ENCODE data around the gene SERINC2. TPM values are rescaled to one million over a fixed set of nuclear protein-coding genes. Genes with fewer than 3 reads are reported as not detected.

SERINC2 gene
- total RNA-seq, 1 experiment from 2014 or later = 14.1 TPM

DNA sequence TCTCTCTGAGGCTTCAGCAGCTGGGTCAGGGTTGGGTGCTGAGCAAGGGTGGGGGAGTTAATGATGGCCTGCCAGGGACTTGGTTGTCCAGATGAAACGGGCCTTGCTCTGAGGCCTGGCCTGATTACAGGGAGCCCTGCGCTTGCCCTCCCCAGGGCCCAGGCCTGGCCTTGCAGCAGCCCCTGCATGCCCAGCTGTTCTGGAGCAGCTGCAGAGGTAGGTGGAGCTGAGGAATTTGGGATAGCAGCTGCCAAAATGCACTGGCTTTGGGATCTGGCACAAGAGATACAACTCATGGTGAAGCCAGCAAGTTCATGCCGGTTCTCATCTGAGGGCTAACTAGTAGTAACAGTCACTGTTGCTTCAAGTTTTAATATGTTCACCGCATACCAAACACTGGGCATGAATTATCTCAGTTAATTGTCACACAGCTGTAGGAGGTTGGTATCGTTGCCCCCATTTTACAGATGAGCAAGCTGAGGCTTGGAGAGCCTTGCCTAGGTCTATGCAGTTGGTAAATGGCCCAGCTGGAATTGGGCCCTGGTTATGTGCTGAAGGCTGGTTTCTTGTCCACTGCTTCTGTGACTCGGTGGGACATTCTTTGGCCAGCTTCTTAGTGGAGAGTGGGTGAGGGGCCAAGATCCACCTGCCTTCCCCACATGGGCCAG is 7.3 kb upstream of the SERINC2 start:
- H2AFZ ChIP-seq (ENCODE audit: low read length) = no peak overlapping the region
- H3K9ac ChIP-seq (ENCODE audit: extremely low read depth, insufficient read length, low read length) = no peak overlapping the region
- H2BK20ac ChIP-seq (ENCODE audit: low read depth, low read length, poor library complexity, severe bottlenecking) = no peak overlapping the region
- H3T11ph ChIP-seq (ENCODE audit: low read length) = no peak overlapping the region
- H3K4me1 ChIP-seq (ENCODE audit: insufficient read depth, low read length) = no peaks in the 10 kb centered on the region
- H4K20me1 ChIP-seq (ENCODE audit: control insufficient read depth, insufficient read depth, insufficient read length) = no peaks in the 10 kb centered on the region
- no peak overlapping the region for H2BK15ac ChIP-seq (ENCODE audit: low read depth, low read length)
- no peak overlapping the region for H2BK12ac ChIP-seq (ENCODE audit: insufficient read length, low read depth, low read length)
- no peaks in the 10 kb centered on the region for H3K23me2 ChIP-seq (ENCODE audit: insufficient read length, low read depth, low read length, poor library complexity, severe bottlenecking)
- no peak overlapping the region for H2AK5ac ChIP-seq (ENCODE audit: insufficient read length, low read length)
- TF ChIP-seq CTCF (conservative IDR thresholded peaks at IDR 0.05) = no peak
- no peak overlapping the region for H4K8ac ChIP-seq (replicated peaks; ENCODE audit: insufficient read length, low read depth, low read length)
- no peak overlapping the region for H3K56ac ChIP-seq (ENCODE audit: insufficient read length, low read depth, low read length)
- H3K14ac ChIP-seq (ENCODE audit: insufficient read depth, low read length) = no peak overlapping the region
- peaks cover 3 to 6% of the 10 kb centered on the region in 2 experiments; a peak in 1 of 4 replicates for H3K4me1 Mint-ChIP-seq
- no peaks in the 10 kb centered on the region for H3K36me3 Mint-ChIP-seq (ENCODE audit: insufficient read depth in 1 of 3, low read depth in 3 of 3)
- no peak overlapping the region for H4K91ac ChIP-seq (ENCODE audit: insufficient read length, low read depth, low read length)
- no peak overlapping the region for H2BK5ac ChIP-seq (ENCODE audit: insufficient read length, low read length)
- H3K79me2 ChIP-seq (ENCODE audit: insufficient read depth, low read length) = no peaks in the 10 kb centered on the region
- no peaks in the 10 kb centered on the region for H3K79me1 ChIP-seq (ENCODE audit: insufficient read depth, low read depth, low read length, poor library complexity, severe bottlenecking)
- no CpG with 5 or more reads among the region's 6 CpGs for WGBS (ENCODE audit: extremely low coverage, insufficient read length, low lambda C conversion rate)
- no peak overlapping the region for H3K23ac ChIP-seq (ENCODE audit: insufficient read length, low read depth, low read length)
- no peaks in the 10 kb centered on the region for H3K9me3 Mint-ChIP-seq
- no peak overlapping the region for H3K4ac ChIP-seq (ENCODE audit: low read depth, low read length)
- H3K4me2 ChIP-seq (ENCODE audit: insufficient read depth, insufficient read length, low read length) = no peak overlapping the region
- no peaks in the 10 kb centered on the region for H3K9me3 ChIP-seq (ENCODE audit: control insufficient read depth, low read depth, low read length)
- no peak overlapping the region for H2BK120ac ChIP-seq (ENCODE audit: low read depth, low read length, poor library complexity, severe bottlenecking)
- H3K18ac ChIP-seq (ENCODE audit: insufficient read length, low read depth, low read length) = no peak overlapping the region
- H3K27ac ChIP-seq (ENCODE audit: insufficient read length, low read depth, low read length) = no peak overlapping the region
- no peak overlapping the region for H3K27ac Mint-ChIP-seq
- H4K5ac ChIP-seq (ENCODE audit: insufficient read length, low read depth, low read length) = no peak overlapping the region
- peaks cover 4% of the 10 kb centered on the region; the same call in 1 of the 2 replicates for H3K27me3 Mint-ChIP-seq (ENCODE audit: low read depth)
- no peaks in the 10 kb centered on the region for H3K27me3 ChIP-seq (ENCODE audit: insufficient read depth, low read length)
- DNase-seq = no peak
- no peak overlapping the region for H3K4me3 Mint-ChIP-seq
